Activated T-helper 2 cell treated with anti-CD3 and anti-CD28 coated beads, Interferon-gamma antibody, Interleukin-2, Interleukin-4, amounts not matched to agents 10 μg/mL and 5 μg/mL and 100 μg/mL, durations not matched to agents 14 hours and 24 hours and 36 hours (primary cell): Measurements from ENCODE around the gene ZDHHC20. TPM values are rescaled to one million over a fixed set of nuclear protein-coding genes. Genes with fewer than 3 reads are reported as not detected.

Source experiments
- DNase-seq: peaks from one replicate; pipeline ENCODE4 v3.0.0; 2021; ENCODE audit warnings: low spot score
- H3K27ac Mint-ChIP-seq: one replicate; pipeline ENCODE4 v1.8.0; 2021; ENCODE audit warnings: mixed read lengths
- H3K27me3 Mint-ChIP-seq: one replicate; pipeline ENCODE4 v1.8.0; 2021; ENCODE audit warnings: low read depth, mixed read lengths
- H3K36me3 Mint-ChIP-seq: one replicate; pipeline ENCODE4 v1.8.0; 2021; ENCODE audit warnings: low read depth, mixed read lengths
- H3K4me1 Mint-ChIP-seq: one replicate; pipeline ENCODE4 v1.8.0; 2021; ENCODE audit warnings: low read depth, mixed read lengths
- H3K4me3 Mint-ChIP-seq: one replicate; pipeline ENCODE4 v1.8.0; 2021; ENCODE audit warnings: low read depth, mild to moderate bottlenecking, moderate library complexity, mixed read lengths
- H3K9me3 Mint-ChIP-seq: one replicate; pipeline ENCODE4 v1.8.0; 2021; ENCODE audit warnings: mixed read lengths
- intact Hi-C: fragments of 100-400 bp; cut with micrococcal nuclease; formaldehyde crosslinking; loops from one replicate; pipeline ENCODE4 v1.15.1; 2023
- total RNA-seq: library from RNA; stranded (reverse); gene quantifications from 2 replicates; pipeline ENCODE4 v1.2.3, GENCODE V29; 2022

Gene ZDHHC20
- total RNA-seq, 1 donor from 2014 or later, result 59.0 TPM

DNA sequence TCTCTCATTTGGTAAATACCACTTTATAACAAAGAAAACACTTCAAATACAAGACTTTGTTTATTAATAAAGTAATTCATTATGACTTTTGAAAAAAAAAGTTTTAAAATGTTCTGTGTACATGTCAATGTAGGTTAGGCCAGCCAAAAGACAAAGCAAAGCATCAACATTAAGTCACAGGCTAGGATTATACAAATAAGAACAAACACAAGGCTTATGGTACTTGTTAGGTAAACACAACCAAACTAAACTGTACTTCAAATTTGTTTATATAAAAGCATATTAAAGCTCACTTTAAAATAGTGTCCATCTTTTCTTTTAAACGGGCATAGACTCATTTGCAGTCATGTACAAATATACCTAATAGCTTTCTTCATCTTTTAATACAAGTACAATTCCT is 86.6 kb downstream of the ZDHHC20 start:
- no peak overlapping the region for H3K27ac Mint-ChIP-seq
- intact Hi-C loops, result no loop called here
- DNase-seq, result no peak
- H3K4me1 Mint-ChIP-seq, result no peaks in the 10 kb centered on the region
- H3K27me3 Mint-ChIP-seq, result no peaks in the 10 kb centered on the region
- no peak overlapping the region for H3K4me3 Mint-ChIP-seq
- no peaks in the 10 kb centered on the region for H3K9me3 Mint-ChIP-seq
- H3K36me3 Mint-ChIP-seq, result peaks cover 13% of the 10 kb centered on the region

GRCh38 chr13:21371011-21371410 is 88.1 kb downstream of the ZDHHC20 start:
- intact Hi-C loops, result no loop called here
- H3K27me3 Mint-ChIP-seq, result no peaks in the 10 kb centered on the region
- H3K27ac Mint-ChIP-seq, result no peak overlapping the region
- DNase-seq, result no peak
- no peaks in the 10 kb centered on the region for H3K4me1 Mint-ChIP-seq
- peaks cover 12% of the 10 kb centered on the region for H3K36me3 Mint-ChIP-seq
- no peak overlapping the region for H3K4me3 Mint-ChIP-seq
- no peaks in the 10 kb centered on the region for H3K9me3 Mint-ChIP-seq

DNA sequence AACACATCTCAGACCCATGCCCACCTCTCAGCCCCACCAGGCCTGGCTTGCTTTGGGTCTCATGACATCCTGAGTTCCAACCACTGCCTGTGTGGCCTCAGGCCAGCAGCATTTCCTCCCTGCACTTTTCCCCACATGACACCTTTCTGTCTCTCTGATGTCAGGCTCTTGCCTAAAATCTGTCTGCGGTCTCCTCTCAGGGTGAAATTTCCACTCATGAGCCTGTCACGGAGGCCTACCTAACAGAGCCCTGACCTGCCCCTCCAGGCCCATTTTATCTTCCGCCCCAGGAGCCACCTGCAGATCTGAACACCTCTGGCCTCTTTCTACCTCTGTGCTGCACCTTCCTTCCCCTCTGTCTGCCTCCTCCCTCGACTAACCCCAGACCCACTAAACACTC is 93.5 kb downstream of the ZDHHC20 start:
- H3K27me3 Mint-ChIP-seq, result no peaks in the 10 kb centered on the region
- H3K9me3 Mint-ChIP-seq, result no peaks in the 10 kb centered on the region
- H3K27ac Mint-ChIP-seq, result peak overlapping the region; percentile 24
- no peak for DNase-seq
- intact Hi-C loops, result no loop called here
- no peaks in the 10 kb centered on the region for H3K36me3 Mint-ChIP-seq
- no peak overlapping the region for H3K4me3 Mint-ChIP-seq
- peaks cover 7% of the 10 kb centered on the region for H3K4me1 Mint-ChIP-seq

GRCh38 chr13:21364916-21365315 is 94.2 kb downstream of the ZDHHC20 start:
- H3K36me3 Mint-ChIP-seq, result no peaks in the 10 kb centered on the region
- H3K27me3 Mint-ChIP-seq, result no peaks in the 10 kb centered on the region
- no peak for DNase-seq
- peaks cover 7% of the 10 kb centered on the region for H3K4me1 Mint-ChIP-seq
- intact Hi-C loops, result no loop called here
- H3K9me3 Mint-ChIP-seq, result no peaks in the 10 kb centered on the region
- no peak overlapping the region for H3K4me3 Mint-ChIP-seq
- H3K27ac Mint-ChIP-seq, result no peak overlapping the region

GRCh38 chr13:21364357-21364756 is 94.7 kb downstream of the ZDHHC20 start:
- H3K4me1 Mint-ChIP-seq, result peaks cover 7% of the 10 kb centered on the region
- DNase-seq, result no peak
- H3K9me3 Mint-ChIP-seq, result no peaks in the 10 kb centered on the region
- H3K27ac Mint-ChIP-seq, result no peak overlapping the region
- intact Hi-C loops, result no loop called here
- no peak overlapping the region for H3K4me3 Mint-ChIP-seq
- H3K27me3 Mint-ChIP-seq, result no peaks in the 10 kb centered on the region
- H3K36me3 Mint-ChIP-seq, result no peaks in the 10 kb centered on the region

DNA sequence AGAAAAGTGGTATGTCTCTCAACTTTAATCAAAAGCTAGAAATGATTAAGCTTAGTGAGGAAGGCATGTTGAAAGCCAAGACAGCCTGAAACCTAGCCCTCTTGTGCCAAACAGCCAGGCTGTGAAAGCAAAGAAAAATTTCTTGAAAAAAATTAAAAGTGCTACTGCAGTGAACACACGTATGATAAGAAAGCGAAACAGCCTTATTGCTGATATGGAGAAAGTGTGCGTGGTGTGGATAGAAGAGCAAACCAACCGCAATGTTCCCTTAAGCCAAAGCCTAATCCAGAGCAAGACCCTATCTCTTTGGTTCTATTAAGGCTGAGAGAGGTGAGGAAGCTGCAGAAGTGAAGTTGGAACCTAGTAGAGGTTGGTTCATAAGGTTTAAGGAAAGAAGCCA is 96.4 kb downstream of the ZDHHC20 start:
- intact Hi-C loops, result no loop called here
- H3K4me1 Mint-ChIP-seq, result peaks cover 7% of the 10 kb centered on the region
- DNase-seq, result no peak
- H3K27ac Mint-ChIP-seq, result no peak overlapping the region
- H3K27me3 Mint-ChIP-seq, result no peaks in the 10 kb centered on the region
- H3K4me3 Mint-ChIP-seq, result no peak overlapping the region
- H3K9me3 Mint-ChIP-seq, result no peaks in the 10 kb centered on the region
- H3K36me3 Mint-ChIP-seq, result no peaks in the 10 kb centered on the region

GRCh38 chr13:21361706-21362105 is 97.4 kb downstream of the ZDHHC20 start:
- H3K4me3 Mint-ChIP-seq, result no peak overlapping the region
- intact Hi-C loops, result no loop called here
- peaks cover 7% of the 10 kb centered on the region for H3K4me1 Mint-ChIP-seq
- H3K27me3 Mint-ChIP-seq, result no peaks in the 10 kb centered on the region
- no peak for DNase-seq
- H3K9me3 Mint-ChIP-seq, result no peaks in the 10 kb centered on the region
- H3K36me3 Mint-ChIP-seq, result no peaks in the 10 kb centered on the region
- no peak overlapping the region for H3K27ac Mint-ChIP-seq

GRCh38 chr13:21361123-21361522 is 98.0 kb downstream of the ZDHHC20 start:
- no peaks in the 10 kb centered on the region for H3K9me3 Mint-ChIP-seq
- no peaks in the 10 kb centered on the region for H3K27me3 Mint-ChIP-seq
- H3K4me3 Mint-ChIP-seq, result no peak overlapping the region
- no peak overlapping the region for H3K27ac Mint-ChIP-seq
- intact Hi-C loops, result no loop called here
- H3K36me3 Mint-ChIP-seq, result no peaks in the 10 kb centered on the region
- DNase-seq, result no peak
- peaks cover 7% of the 10 kb centered on the region for H3K4me1 Mint-ChIP-seq

GRCh38 chr13:21360463-21360862 is 98.6 kb downstream of the ZDHHC20 start:
- Mint-ChIP-seq H3K27ac (no peak overlapping the region), H3K4me3 (no peak overlapping the region), H3K4me1 (peaks cover 3% of the 10 kb centered on the region), H3K36me3 (no peaks in the 10 kb centered on the region), H3K27me3 (no peaks in the 10 kb centered on the region), H3K9me3 (no peaks in the 10 kb centered on the region)
- no peak for DNase-seq
- intact Hi-C loops, result no loop called here

DNA sequence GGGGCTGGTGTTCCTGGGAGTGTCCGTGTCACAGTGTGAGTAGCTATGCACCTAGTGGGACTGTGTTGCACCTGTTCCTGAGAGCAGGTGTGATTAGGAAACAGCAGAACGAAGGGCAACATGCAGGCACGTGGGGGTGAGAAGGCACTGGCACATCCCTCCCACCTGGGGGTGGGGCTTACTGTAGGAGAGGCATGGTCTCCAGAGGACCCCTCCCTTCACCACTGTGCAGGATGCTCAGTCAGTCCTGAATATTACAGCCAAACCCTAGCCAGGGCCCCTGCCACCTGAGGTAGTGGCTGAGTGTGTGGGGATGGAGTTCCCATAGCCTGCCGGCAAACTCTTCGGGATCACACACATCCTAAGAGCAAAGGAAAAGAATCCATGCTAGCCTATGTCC is 99.2 kb downstream of the ZDHHC20 start:
- H3K27ac Mint-ChIP-seq, result no peak overlapping the region
- H3K4me3 Mint-ChIP-seq, result no peak overlapping the region
- intact Hi-C loops, result no loop called here
- no peaks in the 10 kb centered on the region for H3K27me3 Mint-ChIP-seq
- DNase-seq, result no peak
- no peaks in the 10 kb centered on the region for H3K4me1 Mint-ChIP-seq
- no peaks in the 10 kb centered on the region for H3K9me3 Mint-ChIP-seq
- H3K36me3 Mint-ChIP-seq, result no peaks in the 10 kb centered on the region

DNA sequence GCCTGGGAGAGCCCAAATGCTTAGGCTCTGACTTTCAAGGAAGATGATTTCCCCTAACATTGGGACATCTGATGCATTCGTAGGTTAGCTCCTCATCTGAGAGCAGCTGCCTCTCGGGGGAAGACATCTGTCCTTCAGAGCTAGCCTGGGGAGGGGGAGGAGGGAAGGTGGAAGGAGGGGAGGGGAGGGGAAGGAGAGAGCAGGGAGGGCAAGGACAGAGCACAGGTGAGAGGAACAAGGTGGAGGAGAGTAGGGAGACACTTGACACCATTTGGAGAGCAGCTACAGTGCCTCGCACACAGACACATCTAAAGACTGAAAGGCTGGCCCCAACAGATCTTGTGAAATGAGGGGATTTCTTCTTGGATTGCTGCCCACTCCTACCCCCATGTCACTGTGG is 103.8 kb downstream of the ZDHHC20 start:
- no peak for DNase-seq
- H3K4me3 Mint-ChIP-seq, result no peak overlapping the region
- H3K36me3 Mint-ChIP-seq, result no peaks in the 10 kb centered on the region
- no peaks in the 10 kb centered on the region for H3K27me3 Mint-ChIP-seq
- intact Hi-C loops, result no loop called here
- no peak overlapping the region for H3K27ac Mint-ChIP-seq
- H3K9me3 Mint-ChIP-seq, result no peaks in the 10 kb centered on the region
- H3K4me1 Mint-ChIP-seq, result no peaks in the 10 kb centered on the region

DNA sequence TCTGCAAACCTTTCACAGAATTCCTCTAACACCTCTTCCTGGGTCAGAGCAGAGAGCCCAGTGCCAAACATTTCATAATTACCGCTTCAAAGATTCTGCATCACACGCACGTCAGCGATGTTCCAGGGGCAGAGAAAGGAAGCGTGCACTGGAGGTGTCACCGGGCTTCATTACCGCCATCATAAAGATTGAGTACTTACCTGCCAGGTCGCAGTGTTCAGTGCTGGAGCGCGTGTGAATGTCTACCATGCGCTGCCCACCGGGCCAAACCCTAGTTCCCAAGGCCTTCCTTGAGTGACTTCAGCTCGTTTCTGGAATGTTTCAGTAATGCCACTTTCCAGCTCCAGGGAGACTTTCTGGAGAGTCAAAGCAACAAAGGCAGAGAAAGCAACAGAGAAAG is 104.4 kb downstream of the ZDHHC20 start:
- Mint-ChIP-seq H3K4me1 (no peaks in the 10 kb centered on the region), H3K27me3 (no peaks in the 10 kb centered on the region), H3K36me3 (no peaks in the 10 kb centered on the region), H3K4me3 (no peak overlapping the region), H3K27ac (no peak overlapping the region), H3K9me3 (no peaks in the 10 kb centered on the region)
- DNase-seq, result no peak
- intact Hi-C loops, result no loop called here

- Mint-ChIP-seq H3K4me3 (no peak overlapping the region), H3K36me3 (no peaks in the 10 kb centered on the region), H3K9me3 (no peaks in the 10 kb centered on the region), H3K27me3 (no peaks in the 10 kb centered on the region), H3K4me1 (peaks cover 14% of the 10 kb centered on the region), H3K27ac (no peak overlapping the region)
- no peak for DNase-seq
- intact Hi-C loops, result no loop called here
Observed at GRCh38 chr13:21348488-21349120, 110.5 kb downstream of the ZDHHC20 start.

- H3K27ac Mint-ChIP-seq, result no peak overlapping the region
- no peaks in the 10 kb centered on the region for H3K9me3 Mint-ChIP-seq
- no peaks in the 10 kb centered on the region for H3K36me3 Mint-ChIP-seq
- H3K4me1 Mint-ChIP-seq, result peaks cover 19% of the 10 kb centered on the region
- H3K4me3 Mint-ChIP-seq, result no peak overlapping the region
- DNase-seq, result no peak
- H3K27me3 Mint-ChIP-seq, result no peaks in the 10 kb centered on the region
- intact Hi-C loops, result no loop called here
Observed at GRCh38 chr13:21347753-21348318, 111.3 kb downstream of the ZDHHC20 start.
